ENCODE data around the gene COL18A1. TPM values are rescaled to one million over a fixed set of nuclear protein-coding genes. Genes with fewer than 3 reads are reported as not detected.

Gene COL18A1
- total RNA-seq, 1 experiment from 2014 or later = 3.4 TPM

DNA sequence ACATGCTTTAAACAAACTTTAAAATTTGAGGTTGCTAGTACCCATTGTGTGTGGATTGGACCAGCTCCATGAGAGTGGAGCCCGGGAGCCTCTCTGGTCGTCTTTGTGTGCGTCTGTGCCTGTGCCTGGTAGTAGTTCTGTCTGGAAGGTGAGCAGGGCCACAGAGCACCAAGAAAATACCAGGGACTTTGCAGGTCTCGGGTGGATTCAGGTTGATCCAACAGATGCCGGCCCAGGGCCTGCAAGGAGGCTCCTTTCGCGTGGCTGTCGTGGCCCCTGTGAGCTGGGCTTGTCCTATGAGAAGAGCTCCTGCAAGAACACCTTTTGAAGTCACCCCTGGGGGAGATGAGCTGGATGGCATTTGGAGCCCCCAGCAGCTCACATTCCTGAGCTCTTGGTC is 28.3 kb downstream of the COL18A1 start:
- intact Hi-C loops (cut with micrococcal nuclease) = no loop called here
- BruUV-seq (replicated peaks) = no TSS peak

DNA sequence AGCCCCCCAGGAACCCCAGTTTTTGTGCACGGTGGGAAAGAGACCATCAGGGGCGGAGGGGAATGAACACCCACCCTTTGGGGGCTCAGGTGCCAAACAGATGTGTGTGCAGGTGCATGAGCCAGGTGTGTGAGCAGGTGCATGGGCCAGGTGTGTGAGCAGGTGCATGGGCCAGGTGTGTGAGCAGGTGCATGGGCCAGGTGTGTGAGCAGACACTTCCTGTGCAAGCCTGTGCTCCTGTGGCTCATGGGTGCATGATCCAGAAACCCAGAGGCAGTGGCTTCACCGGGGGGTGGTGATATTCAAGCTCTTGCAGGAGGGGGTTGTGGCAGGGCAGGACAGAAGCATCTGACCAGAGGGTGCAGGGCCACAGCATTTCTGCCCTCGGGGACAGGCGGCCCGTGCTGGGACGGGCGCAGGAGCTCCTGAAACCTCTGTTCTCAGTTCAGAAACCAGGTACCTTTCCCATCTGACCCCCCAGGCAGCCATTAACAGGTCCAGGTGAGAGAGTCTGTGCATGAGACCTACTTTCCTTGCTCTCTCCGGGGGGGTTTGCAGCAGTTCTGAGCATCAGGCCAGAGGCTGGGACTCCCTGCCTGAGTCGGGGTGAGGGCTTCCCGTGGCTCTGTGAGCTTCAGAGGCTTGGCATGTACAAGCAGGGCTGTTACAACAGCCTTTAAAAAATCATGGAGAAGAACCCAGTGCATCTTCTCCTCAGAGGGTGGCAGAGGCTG is 29.1 kb downstream of the COL18A1 start:
- POLR2A ChIA-PET = interaction anchor here (0.7 kb wide), 1 partner anchor 109 kb away, joined by 3 read pairs; no protein-coding TSS in a partner anchor
- no peak overlapping the region for H3K27ac Mint-ChIP-seq (ENCODE audit: low read depth, unreplicated experiment)
- no peaks in the 10 kb centered on the region for H3K4me1 Mint-ChIP-seq (ENCODE audit: insufficient read depth, unreplicated experiment)
- DNase-seq (ENCODE audit: unreplicated experiment) = no peak
- H3K27me3 Mint-ChIP-seq (ENCODE audit: insufficient read depth, unreplicated experiment) = no peaks in the 10 kb centered on the region
- H3K36me3 Mint-ChIP-seq (ENCODE audit: insufficient read depth, unreplicated experiment) = no peaks in the 10 kb centered on the region
- H3K9me3 Mint-ChIP-seq (ENCODE audit: unreplicated experiment) = no peaks in the 10 kb centered on the region
- TF ChIP-seq, protein P1, sequence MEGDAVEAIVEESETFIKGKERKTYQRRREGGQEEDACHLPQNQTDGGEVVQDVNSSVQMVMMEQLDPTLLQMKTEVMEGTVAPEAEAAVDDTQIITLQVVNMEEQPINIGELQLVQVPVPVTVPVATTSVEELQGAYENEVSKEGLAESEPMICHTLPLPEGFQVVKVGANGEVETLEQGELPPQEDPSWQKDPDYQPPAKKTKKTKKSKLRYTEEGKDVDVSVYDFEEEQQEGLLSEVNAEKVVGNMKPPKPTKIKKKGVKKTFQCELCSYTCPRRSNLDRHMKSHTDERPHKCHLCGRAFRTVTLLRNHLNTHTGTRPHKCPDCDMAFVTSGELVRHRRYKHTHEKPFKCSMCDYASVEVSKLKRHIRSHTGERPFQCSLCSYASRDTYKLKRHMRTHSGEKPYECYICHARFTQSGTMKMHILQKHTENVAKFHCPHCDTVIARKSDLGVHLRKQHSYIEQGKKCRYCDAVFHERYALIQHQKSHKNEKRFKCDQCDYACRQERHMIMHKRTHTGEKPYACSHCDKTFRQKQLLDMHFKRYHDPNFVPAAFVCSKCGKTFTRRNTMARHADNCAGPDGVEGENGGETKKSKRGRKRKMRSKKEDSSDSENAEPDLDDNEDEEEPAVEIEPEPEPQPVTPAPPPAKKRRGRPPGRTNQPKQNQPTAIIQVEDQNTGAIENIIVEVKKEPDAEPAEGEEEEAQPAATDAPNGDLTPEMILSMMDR (IDR thresholded peaks at IDR 0.05; ENCODE audit: unreplicated experiment) = no peak
- CTCF ChIA-PET = interaction anchor here (0.6 to 1.0 kb wide), 3 partner anchors 141 to 1046 kb away, joined by 3 read pairs; no protein-coding TSS in a partner anchor
- H3K4me3 Mint-ChIP-seq (ENCODE audit: unreplicated experiment) = no peak overlapping the region
- BruUV-seq (replicated peaks) = no TSS peak
- intact Hi-C loops (cut with micrococcal nuclease) = no loop called here

More for the DNA sequence above, 28.3 kb downstream of the COL18A1 start:
- Mint-ChIP-seq H3K4me1 (ENCODE audit: insufficient read depth, unreplicated experiment) (no peaks in the 10 kb centered on the region), H3K4me3 (ENCODE audit: unreplicated experiment) (no peak overlapping the region), H3K27ac (ENCODE audit: low read depth, unreplicated experiment) (no peak overlapping the region), H3K36me3 (ENCODE audit: insufficient read depth, unreplicated experiment) (no peaks in the 10 kb centered on the region), H3K9me3 (ENCODE audit: unreplicated experiment) (no peaks in the 10 kb centered on the region), H3K27me3 (ENCODE audit: insufficient read depth, unreplicated experiment) (no peaks in the 10 kb centered on the region)
- no peak for DNase-seq (ENCODE audit: unreplicated experiment)
- ChIA-PET POLR2A (no interaction called here), CTCF (interaction anchor here (0.7 to 1.0 kb wide), 3 partner anchors 32 to 293 kb away, joined by 3 to 4 read pairs (median 3); no protein-coding TSS in a partner anchor)
- TF ChIP-seq, protein P1 (IDR thresholded peaks at IDR 0.05; ENCODE audit: unreplicated experiment) = no peak

DNA sequence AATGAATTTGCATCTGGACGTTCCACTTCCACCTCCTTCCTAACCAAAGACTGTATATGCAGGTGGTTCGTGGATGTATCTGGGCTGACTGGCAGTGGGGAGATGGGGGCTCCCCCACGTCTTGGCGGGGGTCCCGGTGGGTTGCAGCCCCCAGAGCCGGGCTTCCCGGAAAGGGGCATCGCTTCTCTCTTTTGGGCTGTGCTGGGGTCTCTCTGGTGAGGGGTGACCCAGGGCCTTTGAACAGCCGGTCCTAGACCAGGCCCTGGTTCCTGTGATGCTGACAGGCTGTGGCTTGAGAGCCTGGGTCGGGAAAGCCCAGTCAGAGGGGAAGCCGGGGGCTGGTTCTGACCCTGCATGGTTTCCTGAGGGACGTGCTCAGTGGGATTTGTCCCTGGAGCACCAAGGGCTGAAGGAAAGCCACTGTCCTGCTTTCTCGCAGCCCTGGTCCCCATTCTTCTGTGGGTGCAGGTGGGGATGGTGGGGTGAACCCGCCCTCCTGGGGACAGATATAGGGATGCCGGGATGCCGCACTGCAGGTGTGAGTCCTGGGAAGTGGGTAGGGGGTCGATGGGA is 29.8 kb downstream of the COL18A1 start:
- no peaks in the 10 kb centered on the region for H3K4me1 Mint-ChIP-seq (ENCODE audit: insufficient read depth, unreplicated experiment)
- no peak for DNase-seq (ENCODE audit: unreplicated experiment)
- intact Hi-C loops (cut with micrococcal nuclease) = loop anchor here (5.0 kb wide), 2 partner anchors 127 to 388 kb away; no protein-coding TSS in a partner anchor
- ChIA-PET CTCF (interaction anchor here (0.7 kb wide), 1 partner anchor 1047 kb away, joined by 3 read pairs; no protein-coding TSS in a partner anchor), POLR2A (interaction anchor here (0.7 kb wide), 1 partner anchor 109 kb away, joined by 3 read pairs; no protein-coding TSS in a partner anchor)
- no peak overlapping the region for H3K27ac Mint-ChIP-seq (ENCODE audit: low read depth, unreplicated experiment)
- TF ChIP-seq, protein P1 (IDR thresholded peaks at IDR 0.05; ENCODE audit: unreplicated experiment) = no peak
- H3K9me3 Mint-ChIP-seq (ENCODE audit: unreplicated experiment) = no peaks in the 10 kb centered on the region
- no peaks in the 10 kb centered on the region for H3K36me3 Mint-ChIP-seq (ENCODE audit: insufficient read depth, unreplicated experiment)
- no peak overlapping the region for H3K4me3 Mint-ChIP-seq (ENCODE audit: unreplicated experiment)
- no TSS peak for BruUV-seq (replicated peaks)
- H3K27me3 Mint-ChIP-seq (ENCODE audit: insufficient read depth, unreplicated experiment) = no peaks in the 10 kb centered on the region

DNA sequence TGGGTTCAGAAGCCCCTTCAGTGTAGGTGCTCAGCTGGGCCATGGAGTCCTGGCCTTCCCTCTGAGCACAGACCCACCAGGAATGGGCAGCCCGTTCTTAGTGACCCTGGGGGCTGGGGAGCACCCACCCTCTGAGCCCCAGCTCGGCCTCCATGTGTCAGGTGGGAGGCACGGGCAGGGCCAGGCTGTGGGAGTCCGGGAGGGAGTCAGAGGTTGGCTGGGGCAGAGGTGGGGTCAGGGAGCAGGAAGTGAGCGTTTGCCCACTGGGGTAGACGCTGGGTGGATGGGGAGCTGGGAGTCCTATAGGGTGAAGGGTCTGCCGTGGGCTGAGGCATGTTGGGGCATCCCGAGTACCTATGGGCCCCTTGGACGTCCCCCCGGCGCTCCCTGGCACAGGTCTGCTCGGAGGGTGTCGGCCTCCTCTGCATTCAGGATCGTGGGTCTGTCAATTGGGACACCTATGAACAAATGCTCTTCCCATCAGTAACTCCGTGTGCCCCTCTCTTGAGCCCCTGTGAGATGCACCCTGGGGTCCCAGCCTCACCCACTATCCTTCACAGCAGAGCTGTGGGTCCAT is 30.5 kb downstream of the COL18A1 start:
- CTCF ChIA-PET = interaction anchor here (0.8 to 1.2 kb wide), 2 partner anchors 148 to 298 kb away, joined by 4 read pairs; partner anchors contain the start of gene POFUT2
- no peak overlapping the region for H3K4me3 Mint-ChIP-seq (ENCODE audit: unreplicated experiment)
- intact Hi-C loops (cut with micrococcal nuclease) = loop anchor here (5.0 kb wide), 2 partner anchors 128 to 387 kb away; no protein-coding TSS in a partner anchor
- no TSS peak for BruUV-seq (replicated peaks)
- H3K27ac Mint-ChIP-seq (ENCODE audit: low read depth, unreplicated experiment) = no peak overlapping the region
- no peaks in the 10 kb centered on the region for H3K9me3 Mint-ChIP-seq (ENCODE audit: unreplicated experiment)
- DNase-seq (ENCODE audit: unreplicated experiment) = no peak
- H3K27me3 Mint-ChIP-seq (ENCODE audit: insufficient read depth, unreplicated experiment) = no peaks in the 10 kb centered on the region
- TF ChIP-seq, protein P1 (IDR thresholded peaks at IDR 0.05; ENCODE audit: unreplicated experiment) = no peak
- POLR2A ChIA-PET = no interaction called here
- no peaks in the 10 kb centered on the region for H3K4me1 Mint-ChIP-seq (ENCODE audit: insufficient read depth, unreplicated experiment)
- H3K36me3 Mint-ChIP-seq (ENCODE audit: insufficient read depth, unreplicated experiment) = no peaks in the 10 kb centered on the region

Measured in MCF 10A (cell line).